HG03135 (cell line): ENCODE results near the gene GALNT5.
A peak's percentile ranks its signal among the peaks of the same experiment; 100 is the strongest.

ENCODE experiments used
- ATAC-seq: cut with Tn5 transposase; IDR thresholded peaks from one replicate; pipeline ENCODE4 v1.9.1; 2021; ENCODE audit warnings: mild to moderate bottlenecking, moderate library complexity; ENCODE audit not compliant: unreplicated experiment

The GALNT5 gene

DNA sequence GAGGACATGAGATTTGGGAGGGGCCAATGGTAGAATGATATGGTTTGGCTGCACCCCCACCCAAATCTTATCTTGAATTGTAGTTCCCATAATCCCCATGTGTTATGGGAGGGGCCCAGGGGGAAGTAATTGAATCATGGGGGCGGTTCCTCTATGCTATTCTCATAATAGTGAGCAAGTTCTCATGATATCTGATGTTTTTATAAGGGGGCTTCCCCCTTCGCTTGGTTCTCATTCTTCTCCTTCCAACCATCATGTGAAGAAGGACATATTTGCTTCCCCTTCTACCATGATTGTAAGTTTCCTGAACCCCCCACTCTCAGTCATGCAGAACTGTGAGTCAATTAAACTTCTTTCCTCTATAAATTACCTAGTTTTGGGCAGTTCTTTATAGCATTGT is 105.1 kb downstream of the GALNT5 start:
- ATAC-seq: no peak

- ATAC-seq: peak; percentile 45
Observed at GRCh38 chr2:157363612-157364101, 106.2 kb downstream of the GALNT5 start.
